ENCODE data around the gene SH3BP2.
"Not testable (repeated sequence)": the region's sequence is repeated elsewhere in the genome, so short reads cannot be mapped to it uniquely, and the experiment has no call there.

Gene SH3BP2

GRCh38 chr4:2761035-2761923 lies 31.6 kb upstream of the SH3BP2 start:
- intact Hi-C loops (cut with DNase I) = loop anchor here (10.0 kb wide), 1 partner anchor 174 kb away; no protein-coding TSS in a partner anchor
- peak in 2 of 10 donors; percentile 54 to 67 for DNase-seq

- peak in 1 of 10 donors; percentile 74 for DNase-seq
- intact Hi-C loops (cut with DNase I) = loop anchor here (10.0 kb wide), 1 partner anchor 173 kb away; no protein-coding TSS in a partner anchor
Observed at GRCh38 chr4:2762048-2762447, 30.8 kb upstream of the SH3BP2 start.

- intact Hi-C loops (cut with DNase I) = loop anchor here (10.0 kb wide), 1 partner anchor 172 kb away; no protein-coding TSS in a partner anchor
- DNase-seq = peak in 2 of 10 donors; percentile 46 to 82
Observed at GRCh38 chr4:2762486-2763370, 30.2 kb upstream of the SH3BP2 start.

GRCh38 chr4:2763511-2763967 lies 29.3 kb upstream of the SH3BP2 start:
- peak in 3 of 10 donors; percentile 29 to 80 (median 71) for DNase-seq
- intact Hi-C loops (cut with DNase I) = loop anchor here (10.0 kb wide), 1 partner anchor 171 kb away; no protein-coding TSS in a partner anchor

- DNase-seq = peak in 2 of 10 donors; percentile 26 to 35
- intact Hi-C loops (cut with DNase I) = loop anchor here (10.0 kb wide), 1 partner anchor 169 kb away; no protein-coding TSS in a partner anchor
Observed at GRCh38 chr4:2765832-2766526, 26.9 kb upstream of the SH3BP2 start.

- DNase-seq = peak in 2 of 10 donors; percentile 58 to 70
- intact Hi-C loops (cut with DNase I) = loop anchor here (10.0 kb wide), 1 partner anchor 168 kb away; no protein-coding TSS in a partner anchor
Observed at GRCh38 chr4:2767046-2767704, 25.7 kb upstream of the SH3BP2 start.

- intact Hi-C loops (cut with DNase I) = loop anchor here (10.0 kb wide), 1 partner anchor 167 kb away; no protein-coding TSS in a partner anchor
- DNase-seq = peak in 2 of 10 donors; percentile 69 to 78
Observed at GRCh38 chr4:2767705-2768074, 25.2 kb upstream of the SH3BP2 start.

- intact Hi-C loops (cut with DNase I) = loop anchor here (10.0 kb wide), 1 partner anchor 167 kb away; no protein-coding TSS in a partner anchor
- DNase-seq = peak in 2 of 10 donors; percentile 39 to 45
Observed at GRCh38 chr4:2768124-2768523, 24.8 kb upstream of the SH3BP2 start.

- peak in 3 of 10 donors; percentile 41 to 59 (median 46) for DNase-seq
- intact Hi-C loops (cut with DNase I) = loop anchor here (10.0 kb wide), 1 partner anchor 166 kb away; no protein-coding TSS in a partner anchor
Observed at GRCh38 chr4:2768921-2769336, 24.0 kb upstream of the SH3BP2 start.

GRCh38 chr4:2771264-2771663 lies 21.6 kb upstream of the SH3BP2 start:
- DNase-seq = peak in 2 of 10 donors; percentile 12 to 13

GRCh38 chr4:2780643-2781042 lies 12.2 kb upstream of the SH3BP2 start:
- intact Hi-C loops (cut with DNase I) = not testable (repeated sequence)
- peak in 2 of 10 donors; percentile 22 to 23 for DNase-seq

More at GRCh38 chr4:2771264-2771663, 21.6 kb upstream of the SH3BP2 start:
- intact Hi-C loops (cut with DNase I) = no loop called here

- peak in 2 of 10 donors; percentile 5 to 16 for DNase-seq
- intact Hi-C loops (cut with DNase I) = no loop called here
Observed at GRCh38 chr4:2781911-2782310, 11.0 kb upstream of the SH3BP2 start.

GRCh38 chr4:2783790-2784189 lies 9.1 kb upstream of the SH3BP2 start:
- DNase-seq = no peak
- intact Hi-C loops (cut with DNase I) = no loop called here

GRCh38 chr4:2785613-2786012 lies 7.3 kb upstream of the SH3BP2 start:
- intact Hi-C loops (cut with DNase I) = no loop called here

GRCh38 chr4:2786152-2786671 lies 6.7 kb upstream of the SH3BP2 start:
- DNase-seq = peak in 2 of 10 donors; percentile 55 to 63
- intact Hi-C loops (cut with DNase I) = no loop called here

More at GRCh38 chr4:2785613-2786012, 7.3 kb upstream of the SH3BP2 start:
- DNase-seq = peak in 2 of 10 donors; percentile 23 to 46

GRCh38 chr4:2786794-2787229 lies 6.1 kb upstream of the SH3BP2 start:
- intact Hi-C loops (cut with DNase I) = no loop called here
- peak in 1 of 10 donors; percentile 71 for DNase-seq

- intact Hi-C loops (cut with DNase I) = no loop called here
- peak in 2 of 10 donors; percentile 70 to 87 for DNase-seq
Observed at GRCh38 chr4:2787230-2788100, 5.4 kb upstream of the SH3BP2 start.

All from posterior cingulate gyrus (tissue), 11 donors.